K562 (cell line): ENCODE results near the gene NLGN2.

Experiments
- BRF1 ChIP-seq: IDR thresholded peaks from 3 replicates; pipeline ENCODE4 v1.6.1; 2011; ENCODE audit warnings: borderline replicate concordance, mild to moderate bottlenecking; ENCODE audit not compliant: insufficient read length; ENCODE audit errors: extremely low read depth
- ESRRA ChIP-seq: fragments of 450-650 bp; IDR thresholded peaks from 2 replicates; pipeline ENCODE4 v1.6.1; 2014; ENCODE audit warnings: low read depth, mild to moderate bottlenecking, moderate library complexity, borderline replicate concordance
- OTX1 ChIP-seq: fragments of 450-650 bp; formaldehyde crosslinking; IDR thresholded peaks from 2 replicates; pipeline ENCODE4 v1.4.0; 2022; ENCODE audit warnings: mild to moderate bottlenecking
- PTRF ChIP-seq: fragments of 450-650 bp; IDR thresholded peaks from 2 replicates; pipeline ENCODE4 v1.6.1; 2016; ENCODE audit warnings: mild to moderate bottlenecking, missing genetic modification characterization, missing compliant biosample characterization
- TCF3 ChIP-seq: sonication (generic); formaldehyde crosslinking; IDR thresholded peaks from 2 replicates; pipeline ENCODE4 v1.4.0; 2020; ENCODE audit warnings: mild to moderate bottlenecking, missing genetic modification reagents
- TEAD1 ChIP-seq, 2 experiments: fragments of 450-650 bp in 1 of 2; sonication (generic) in 1 of 2; formaldehyde crosslinking; IDR thresholded peaks; 2 replicates each; pipeline versions ENCODE4 v1.4.0 to v1.8.0; 2020 to 2022; ENCODE audit warnings: mild to moderate bottlenecking in 2 of 2, missing genetic modification reagents in 1 of 2
- ZNF274 ChIP-seq: IDR thresholded peaks from 2 replicates; pipeline ENCODE4 v1.6.1; 2011; ENCODE audit warnings: low read depth, mild to moderate bottlenecking, low read length, moderate library complexity, borderline replicate concordance

DNA sequence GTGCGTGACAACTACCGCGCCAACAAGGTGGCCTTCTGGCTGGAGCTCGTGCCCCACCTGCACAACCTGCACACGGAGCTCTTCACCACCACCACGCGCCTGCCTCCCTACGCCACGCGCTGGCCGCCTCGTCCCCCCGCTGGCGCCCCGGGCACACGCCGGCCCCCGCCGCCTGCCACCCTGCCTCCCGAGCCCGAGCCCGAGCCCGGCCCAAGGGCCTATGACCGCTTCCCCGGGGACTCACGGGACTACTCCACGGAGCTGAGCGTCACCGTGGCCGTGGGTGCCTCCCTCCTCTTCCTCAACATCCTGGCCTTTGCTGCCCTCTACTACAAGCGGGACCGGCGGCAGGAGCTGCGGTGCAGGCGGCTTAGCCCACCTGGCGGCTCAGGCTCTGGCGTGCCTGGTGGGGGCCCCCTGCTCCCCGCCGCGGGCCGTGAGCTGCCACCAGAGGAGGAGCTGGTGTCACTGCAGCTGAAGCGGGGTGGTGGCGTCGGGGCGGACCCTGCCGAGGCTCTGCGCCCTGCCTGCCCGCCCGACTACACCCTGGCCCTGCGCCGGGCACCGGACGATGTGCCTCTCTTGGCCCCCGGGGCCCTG, 9.5 kb downstream of the NLGN2 start:
- TF ChIP-seq OTX1 (CRISPR knock-in tag) (no peak), TEAD1 (CRISPR knock-in tag; IDR thresholded peaks at IDR 0.05) (no peak), TCF3 (no peak), BRF1 (no peak), PTRF (tag) (no peak), ZNF274 (no peak), ESRRA (no peak)
